Left renal cortex interstitium (tissue), 4 donors: Measurements from ENCODE around the gene CMYA5. TPM values are rescaled to one million over a fixed set of nuclear protein-coding genes. Genes with fewer than 3 reads are reported as not detected.

ENCODE experiments used
- polyA plus RNA-seq, 4 donors: library from polyadenylated mRNA; unstranded; fragments of 120-200 nt; gene quantifications; one replicate each; pipeline ENCODE4 v1.2.1, GENCODE V29; 2013; ENCODE audit not compliant: insufficient read length in 4 of 4

The CMYA5 gene
- polyA plus RNA-seq, 4 donors, result 13.0 to 23.0 (median 18.5) TPM

Other genes starting within 250 kb of the CMYA5 start
- gene HOMER1, start 175.7 kb upstream of the CMYA5 start, polyA plus RNA-seq, result 10 to 100 TPM; 22.0 to 26.6 (median 24.5) TPM
- gene TENT2, start 77.4 kb upstream of the CMYA5 start, polyA plus RNA-seq, result 10 to 100 TPM; 43.5 to 79.3 (median 57.2) TPM